B cell (primary cell): ENCODE data around the gene RTN4. TPM values are rescaled to one million over a fixed set of nuclear protein-coding genes. Genes with fewer than 3 reads are reported as not detected.
A peak's percentile ranks its signal among the peaks of the same experiment; 100 is the strongest.

ENCODE experiments used
- ATAC-seq: fragments of 200-7000 bp; cut with Tn5 transposase; one replicate; pipeline ENCODE4 v1.10.0; 2021; ENCODE audit warnings: low read depth, mild to moderate bottlenecking, moderate number of reproducible peaks, moderate library complexity
- CTCF ChIA-PET: fragments of 350-600 bp; sonication (Branson Sonifier 250); formaldehyde crosslinking; loops from one replicate; lab custom pipeline; 2021; ENCODE audit warnings: antibody characterized with exemption, inconsistent platforms; lab: Charles Lee
- POLR2A ChIA-PET: fragments of 350-600 bp; sonication (Branson Sonifier 250); formaldehyde crosslinking; loops from one replicate; lab custom pipeline; 2021; ENCODE audit warnings: antibody characterized with exemption; lab: Charles Lee
- DNase-seq: peaks from one replicate; pipeline ENCODE4 v3.0.0; 2013
- H2AFZ ChIP-seq: 2 replicates; pipeline ENCODE4 v1.6.1; 2012; ENCODE audit warnings: mild to moderate bottlenecking, low read depth, low read length; ENCODE audit not compliant: insufficient read depth, poor library complexity, severe bottlenecking
- H3K27ac ChIP-seq, 2 donors: 1 replicate in 1 of 2; 2 replicates in 1 of 2; pipeline ENCODE4 v1.5.1; 2012 to 2013; ENCODE audit warnings: low read length in 2 of 2, mild to moderate bottlenecking in 2 of 2, moderate library complexity in 1 of 2
- H3K27me3 ChIP-seq, 4 experiments: fragments of 200-600 bp in 1 of 4; sonication (generic) in 1 of 4; replicated peaks in 1 of 4; 1 replicate in 2 of 4; 2 replicates in 2 of 4; pipeline versions ENCODE4 v1.6.1 to v1.7.0; 2013 to 2016; ENCODE audit warnings: low read length in 3 of 4, mild to moderate bottlenecking in 2 of 4, mixed read lengths in 1 of 4, moderate library complexity in 1 of 4; ENCODE audit not compliant: insufficient read depth in 4 of 4, control insufficient read depth in 3 of 4; ENCODE audit errors: control extremely low read depth in 1 of 4
- H3K36me3 ChIP-seq, 2 experiments: replicated peaks in 1 of 2; 1 replicate in 1 of 2; 2 replicates in 1 of 2; pipeline versions ENCODE4 v1.6.1 to v1.7.1; 2013; ENCODE audit warnings: low read length in 1 of 2; ENCODE audit not compliant: insufficient read depth in 2 of 2, control insufficient read depth in 1 of 2; ENCODE audit errors: control extremely low read depth in 1 of 2, extremely low read depth in 1 of 2
- H3K4me1 ChIP-seq, 2 donors: fragments of 200-600 bp in 1 of 2; sonication (generic) in 1 of 2; 1 replicate in 1 of 2; 2 replicates in 1 of 2; pipeline versions ENCODE4 v1.5.1 to v1.6.1; 2013 to 2017; ENCODE audit warnings: low read length in 2 of 2; ENCODE audit not compliant: control insufficient read depth in 2 of 2, insufficient read depth in 2 of 2
- H3K4me2 ChIP-seq: replicated peaks from 2 replicates; pipeline ENCODE3; 2012; ENCODE audit warnings: mild to moderate bottlenecking, low read depth, low read length; ENCODE audit not compliant: poor library complexity, severe bottlenecking
- H3K4me3 ChIP-seq, 5 experiments: fragments of 200-600 bp in 1 of 5; sonication (generic) in 1 of 5; 1 replicate in 3 of 5; 2 replicates in 2 of 5; pipeline versions ENCODE4 v1.5.1 to v1.7.0; 2011 to 2016; ENCODE audit warnings: low read length in 4 of 5, mild to moderate bottlenecking in 4 of 5, low read depth in 2 of 5, control low read depth in 1 of 5, moderate library complexity in 1 of 5; ENCODE audit not compliant: insufficient read depth in 1 of 5; ENCODE audit errors: control extremely low read depth in 1 of 5, extremely low read depth in 1 of 5
- H3K79me2 ChIP-seq: fragments of 200-600 bp; sonication (generic); one replicate; pipeline ENCODE4 v1.6.0; 2016; ENCODE audit warnings: low read length; ENCODE audit not compliant: control insufficient read depth, insufficient read depth
- H3K9ac ChIP-seq: fragments of 200-600 bp; sonication (generic); 2 replicates; pipeline ENCODE4 v1.6.1; 2017; ENCODE audit warnings: mild to moderate bottlenecking, low read length, moderate library complexity
- H3K9me3 ChIP-seq, 3 donors: one replicate each; pipeline versions ENCODE4 v1.6.1 to v1.7.1; 2013; ENCODE audit warnings: low read length in 2 of 3; ENCODE audit not compliant: control insufficient read depth in 2 of 3, insufficient read depth in 1 of 3; ENCODE audit errors: control extremely low read depth in 1 of 3
- H4K20me1 ChIP-seq: 2 replicates; pipeline ENCODE4 v1.6.0; 2012; ENCODE audit warnings: mild to moderate bottlenecking, low read length; ENCODE audit not compliant: insufficient read depth, control insufficient read depth, poor library complexity, severe bottlenecking
- H3K27ac Mint-ChIP-seq: one replicate; pipeline ENCODE4 v1.8.0; 2021; ENCODE audit warnings: mixed read lengths
- H3K27me3 Mint-ChIP-seq: one replicate; pipeline ENCODE4 v1.8.0; 2021; ENCODE audit warnings: mixed read lengths
- H3K4me1 Mint-ChIP-seq: one replicate; pipeline ENCODE4 v1.8.0; 2021; ENCODE audit warnings: mixed read lengths
- H3K4me3 Mint-ChIP-seq: one replicate; pipeline ENCODE4 v1.8.0; 2021; ENCODE audit warnings: mixed read lengths
- H3K9me3 Mint-ChIP-seq: one replicate; pipeline ENCODE4 v1.8.0; 2022; ENCODE audit warnings: mixed read lengths; ENCODE audit not compliant: insufficient read depth
- CTCF ChIP-seq: fragments of 200-600 bp; IDR thresholded peaks from one replicate; pipeline ENCODE4 v1.8.0; 2022; ENCODE audit warnings: antibody characterized with exemption, mild to moderate bottlenecking
- EZH2 ChIP-seq: IDR thresholded peaks from 2 replicates; pipeline ENCODE4 v1.6.1; 2012; ENCODE audit warnings: borderline replicate concordance, low read depth, mild to moderate bottlenecking, moderate library complexity, low read length; ENCODE audit not compliant: insufficient read depth, poor library complexity, severe bottlenecking
- WGBS: methylation state at CpG from one replicate; pipeline ENCODE4 v1.1.5; 2013; ENCODE audit warnings: missing lambda C conversion rate; ENCODE audit not compliant: insufficient coverage; 5-methylcytosine and 5-hydroxymethylcytosine counted together
- intact Hi-C: fragments of 100-400 bp; cut with micrococcal nuclease; formaldehyde crosslinking; loops from one replicate; pipeline ENCODE4 v1.10.0; 2022
- polyA minus RNA-seq: library from RNA; depleted of rRNA, polyadenylated mRNA; stranded (reverse); fragments of >200 nt; gene quantifications from 2 replicates; pipeline ENCODE4 v1.2.3, GENCODE V29; 2012
- polyA plus RNA-seq: library from polyadenylated mRNA; depleted of rRNA; stranded (reverse); fragments of >200 nt; gene quantifications from 2 replicates; pipeline ENCODE4 v1.2.3, GENCODE V29; 2012
- total RNA-seq, 2 donors: library from RNA; stranded (reverse); fragments of 120-200 nt in 1 of 2; gene quantifications; 1 replicate in 1 of 2; 2 replicates in 1 of 2; pipeline versions ENCODE4 v1.2.3 to v1.2.4, GENCODE V29; 2013 to 2022

The RTN4 gene
- total RNA-seq (63.3 and 65.9 TPM in 2 replicates), polyA plus RNA-seq (30.8 and 50.5 TPM in 2 replicates), polyA minus RNA-seq (17.3 and 36.3 TPM in 2 replicates)
- total RNA-seq (2013), result 39.4 TPM

- peak within 1 kb of the TSS; percentile 100 for H3K4me3 Mint-ChIP-seq
- no peaks in the 10 kb centered on the region for H3K9me3 Mint-ChIP-seq
Observed at GRCh38 chr2:55050100-55050994, at the start of gene RTN4. TSS of gene RTN4 (minus strand) at chr2:55050451. CDS start at chr2:55050300, 151 bp downstream.

More at GRCh38 chr2:55050100-55050994, at the start of gene RTN4:
- Histone ChIP-seq H3K79me2 (peaks cover 49% of the 10 kb centered on the region), H3K9ac (peak within 1 kb of the TSS; percentile 84), H3K4me2 (peak within 1 kb of the TSS; percentile 84), H3K4me3 (peak within 1 kb of the TSS; percentile 67 to 95 (median 89)), H3K9me3 (no peaks in the 10 kb centered on the region), H3K4me1 (peaks cover 48 to 52% of the 10 kb centered on the region in 2 donors), H3K36me3 (peaks cover 0 to 3% of the 10 kb centered on the region in 2 experiments), H3K27me3 (no peaks in the 10 kb centered on the region), H4K20me1 (peaks cover 14% of the 10 kb centered on the region), H2AFZ (peak within 1 kb of the TSS; percentile 80), H3K27ac (peak within 1 kb of the TSS; percentile 82 to 89)
- TF ChIP-seq CTCF, result no peak
- no peak for TF ChIP-seq EZH2
- 0% methylated on average over 54 of the region's 66 CpGs for WGBS
- ATAC-seq (peak; percentile 85), DNase-seq (peak; percentile 99)
- peak within 1 kb of the TSS; percentile 100 for H3K27ac Mint-ChIP-seq
- H3K4me1 Mint-ChIP-seq, result peaks cover 71% of the 10 kb centered on the region
- ChIA-PET CTCF (interaction anchor here (1.0 to 3.9 kb wide), 10 partner anchors 18 to 327 kb away, joined by 3 to 31 read pairs (median 4); partner anchors contain the start of gene EML6), POLR2A (interaction anchor here (0.6 to 1.8 kb wide), 6 partner anchors 17 to 823 kb away, joined by 3 to 9 read pairs (median 4); partner anchors contain the start of genes CLHC1 and RPS27A)
- intact Hi-C loops, result loop anchor here (1.0 to 5.0 kb wide), 9 partner anchors 84 to 948 kb away; partner anchors contain the start of genes CCDC88A, CLHC1, EML6 and RPS27A
- no peaks in the 10 kb centered on the region for H3K27me3 Mint-ChIP-seq
